Endothelial cell (in vitro differentiated cells): ENCODE results near the gene EME2. TPM values are rescaled to one million over a fixed set of nuclear protein-coding genes. Genes with fewer than 3 reads are reported as not detected.

Experiments
- DNase-seq: peaks from one replicate; pipeline ENCODE4 v3.0.0; 2021; ENCODE audit warnings: low spot score
- H3K27ac Mint-ChIP-seq: one replicate; pipeline ENCODE4 v1.8.0; 2021; ENCODE audit warnings: mixed read lengths, inconsistent platforms; ENCODE audit not compliant: unreplicated experiment
- H3K27me3 Mint-ChIP-seq: one replicate; pipeline ENCODE4 v1.8.0; 2021; ENCODE audit warnings: mild to moderate bottlenecking, moderate library complexity, mixed read lengths, inconsistent platforms; ENCODE audit not compliant: unreplicated experiment
- H3K36me3 Mint-ChIP-seq: one replicate; pipeline ENCODE4 v1.8.0; 2021; ENCODE audit warnings: mild to moderate bottlenecking, low read depth, mixed read lengths, inconsistent platforms; ENCODE audit not compliant: unreplicated experiment
- H3K4me1 Mint-ChIP-seq: one replicate; pipeline ENCODE4 v1.8.0; 2021; ENCODE audit warnings: mild to moderate bottlenecking, mixed read lengths, inconsistent platforms; ENCODE audit not compliant: unreplicated experiment
- H3K4me3 Mint-ChIP-seq: one replicate; pipeline ENCODE4 v1.8.0; 2021; ENCODE audit warnings: mild to moderate bottlenecking, mixed read lengths, inconsistent platforms; ENCODE audit not compliant: unreplicated experiment
- H3K9me3 Mint-ChIP-seq: one replicate; pipeline ENCODE4 v1.8.0; 2021; ENCODE audit warnings: mixed read lengths, inconsistent platforms; ENCODE audit not compliant: unreplicated experiment
- total RNA-seq: library from RNA; stranded (reverse); fragmentation: NEBNext Ultra II Directional; extraction: Animal tissue kit (Norgen Biotek cat#: 25700); gene quantifications from one replicate; pipeline ENCODE4 v1.2.1, GENCODE V29; 2021; ENCODE audit not compliant: unreplicated experiment
- TF ChIP-seq, protein P1 (sequence below): fragments of 200-600 bp; sonication (generic); IDR thresholded peaks from one replicate; pipeline ENCODE4 v1.5.0; 2021; ENCODE audit warnings: antibody characterized with exemption; ENCODE audit not compliant: unreplicated experiment

EME2 gene
- total RNA-seq, 1 donor from 2014 or later, result 25.4 TPM

DNA sequence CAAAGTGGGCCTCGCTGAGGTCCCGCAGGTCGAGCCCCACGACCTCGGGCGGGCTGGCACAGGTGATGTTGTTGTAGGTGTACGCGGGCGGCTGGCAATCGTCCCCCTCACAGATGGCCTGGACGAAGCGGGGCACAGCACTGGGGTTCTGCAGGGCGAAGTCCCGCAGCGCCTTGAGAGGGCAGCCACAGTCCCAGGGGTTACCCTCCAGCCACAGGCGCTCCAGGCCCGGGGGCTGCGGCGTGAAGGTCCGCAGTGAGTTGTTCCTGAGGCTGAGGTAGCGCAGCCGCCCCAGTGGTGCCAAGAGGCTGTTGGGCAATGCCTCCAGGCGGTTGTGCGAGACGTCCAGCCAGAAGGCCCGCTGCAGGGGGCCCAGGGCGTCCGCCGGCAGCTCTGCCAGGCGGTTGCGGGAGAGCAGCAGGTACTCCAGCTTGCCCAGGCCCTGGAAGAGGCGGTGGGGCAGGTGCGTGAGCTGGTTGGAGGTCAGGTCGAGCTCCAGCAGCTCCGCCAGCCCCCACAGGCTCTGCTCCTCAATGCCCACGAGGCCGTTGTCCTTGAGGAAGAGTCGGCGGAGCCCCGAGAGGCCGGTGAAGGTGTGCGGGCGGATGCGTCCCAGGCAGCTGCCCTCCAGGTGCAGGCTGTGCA, 18.1 kb downstream of the EME2 start:
- Mint-ChIP-seq H3K27ac (no peak overlapping the region), H3K36me3 (peaks cover 3% of the 10 kb centered on the region), H3K4me3 (no peak overlapping the region), H3K9me3 (no peaks in the 10 kb centered on the region), H3K4me1 (no peaks in the 10 kb centered on the region), H3K27me3 (no peaks in the 10 kb centered on the region)
- DNase-seq, result peak; percentile 4
- TF ChIP-seq, protein P1, sequence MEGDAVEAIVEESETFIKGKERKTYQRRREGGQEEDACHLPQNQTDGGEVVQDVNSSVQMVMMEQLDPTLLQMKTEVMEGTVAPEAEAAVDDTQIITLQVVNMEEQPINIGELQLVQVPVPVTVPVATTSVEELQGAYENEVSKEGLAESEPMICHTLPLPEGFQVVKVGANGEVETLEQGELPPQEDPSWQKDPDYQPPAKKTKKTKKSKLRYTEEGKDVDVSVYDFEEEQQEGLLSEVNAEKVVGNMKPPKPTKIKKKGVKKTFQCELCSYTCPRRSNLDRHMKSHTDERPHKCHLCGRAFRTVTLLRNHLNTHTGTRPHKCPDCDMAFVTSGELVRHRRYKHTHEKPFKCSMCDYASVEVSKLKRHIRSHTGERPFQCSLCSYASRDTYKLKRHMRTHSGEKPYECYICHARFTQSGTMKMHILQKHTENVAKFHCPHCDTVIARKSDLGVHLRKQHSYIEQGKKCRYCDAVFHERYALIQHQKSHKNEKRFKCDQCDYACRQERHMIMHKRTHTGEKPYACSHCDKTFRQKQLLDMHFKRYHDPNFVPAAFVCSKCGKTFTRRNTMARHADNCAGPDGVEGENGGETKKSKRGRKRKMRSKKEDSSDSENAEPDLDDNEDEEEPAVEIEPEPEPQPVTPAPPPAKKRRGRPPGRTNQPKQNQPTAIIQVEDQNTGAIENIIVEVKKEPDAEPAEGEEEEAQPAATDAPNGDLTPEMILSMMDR, result no peak

DNA sequence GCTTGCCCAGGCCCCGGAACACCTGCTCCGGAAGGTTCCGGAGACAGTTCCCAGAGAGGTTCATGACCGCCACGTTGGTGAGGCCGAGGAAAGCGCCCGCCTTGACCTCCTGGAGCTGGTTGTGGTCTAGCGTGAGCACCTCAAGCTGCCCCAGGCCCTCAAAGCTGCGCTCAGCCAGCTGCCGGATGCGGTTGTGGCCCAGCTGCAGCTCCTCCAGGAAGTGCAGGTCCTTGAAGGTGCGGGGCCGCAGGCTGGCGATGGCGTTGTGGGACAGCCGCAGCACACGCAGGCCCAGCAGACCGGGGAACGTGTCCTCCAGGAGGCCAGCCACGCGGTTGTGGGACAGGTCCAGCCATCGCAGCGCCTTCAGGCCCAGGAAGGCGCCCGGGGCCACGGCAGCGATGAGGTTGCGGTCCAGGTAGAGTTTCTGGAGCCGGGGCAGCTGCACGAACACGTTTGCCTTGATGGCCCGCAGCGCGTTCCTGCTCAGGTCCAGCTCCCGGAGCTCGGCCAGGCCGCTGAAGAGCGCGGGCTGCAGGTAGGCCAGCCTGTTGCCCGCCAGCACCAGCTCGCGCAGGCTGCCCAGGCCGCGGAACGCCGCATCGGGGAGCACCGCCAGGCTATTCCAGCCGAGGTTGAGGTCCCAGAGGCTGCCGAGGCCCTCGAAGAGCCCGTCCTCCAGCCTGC, 18.8 kb downstream of the EME2 start:
- Mint-ChIP-seq H3K27ac (no peak overlapping the region), H3K4me1 (no peaks in the 10 kb centered on the region), H3K4me3 (no peak overlapping the region), H3K36me3 (peaks cover 3% of the 10 kb centered on the region), H3K9me3 (no peaks in the 10 kb centered on the region), H3K27me3 (no peaks in the 10 kb centered on the region)
- TF ChIP-seq, protein P1, result no peak
- DNase-seq, result peak; percentile 4

DNA sequence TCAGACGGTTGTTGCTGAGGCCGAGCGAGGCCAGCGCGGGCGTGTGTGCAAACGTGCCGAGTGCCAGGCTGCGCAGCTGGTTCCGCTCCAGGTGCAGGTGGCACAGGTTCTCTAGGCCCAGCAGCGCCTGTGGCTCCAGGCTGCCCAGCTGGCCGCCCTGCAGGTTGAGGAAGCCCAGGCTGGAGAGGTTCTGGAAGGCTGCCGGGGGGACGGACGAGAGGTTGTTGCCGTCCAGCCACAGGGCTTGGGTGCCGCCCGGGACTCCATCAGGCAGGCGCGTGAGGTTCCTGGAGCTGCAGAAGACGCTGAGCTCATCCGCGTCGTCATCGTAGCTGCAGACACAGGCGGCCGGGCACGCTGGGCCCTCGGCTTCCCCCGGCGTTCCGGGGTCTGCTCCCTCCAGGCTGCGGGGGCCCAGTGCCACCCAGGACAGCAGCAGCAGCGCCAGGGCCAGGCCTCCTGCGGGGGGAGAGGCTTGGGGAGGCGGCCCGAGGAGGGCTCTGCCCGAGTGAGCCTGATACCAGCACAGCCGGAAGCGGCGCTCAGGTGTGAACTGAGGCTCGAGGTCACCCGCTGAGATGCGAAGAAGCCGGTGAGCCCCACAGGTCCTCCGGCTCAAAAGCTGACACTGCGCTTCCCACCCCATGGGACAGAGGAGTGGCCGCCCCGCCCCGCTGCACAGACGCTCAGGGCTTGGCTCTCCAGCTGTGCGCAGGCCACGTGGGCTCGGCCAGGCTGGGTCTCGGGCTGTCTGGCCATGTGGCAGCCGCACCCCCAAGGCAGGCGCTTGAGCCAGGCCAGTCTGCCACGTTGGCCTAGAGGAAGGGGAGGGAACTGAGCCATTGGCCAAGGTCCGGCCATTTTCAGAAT, 19.6 kb downstream of the EME2 start:
- H3K27me3 Mint-ChIP-seq, result no peaks in the 10 kb centered on the region
- TF ChIP-seq, protein P1, result no peak
- no peaks in the 10 kb centered on the region for H3K9me3 Mint-ChIP-seq
- H3K27ac Mint-ChIP-seq, result no peak overlapping the region
- H3K4me3 Mint-ChIP-seq, result no peak overlapping the region
- no peaks in the 10 kb centered on the region for H3K4me1 Mint-ChIP-seq
- peak; percentile 7 for DNase-seq
- peaks cover 7% of the 10 kb centered on the region for H3K36me3 Mint-ChIP-seq

DNA sequence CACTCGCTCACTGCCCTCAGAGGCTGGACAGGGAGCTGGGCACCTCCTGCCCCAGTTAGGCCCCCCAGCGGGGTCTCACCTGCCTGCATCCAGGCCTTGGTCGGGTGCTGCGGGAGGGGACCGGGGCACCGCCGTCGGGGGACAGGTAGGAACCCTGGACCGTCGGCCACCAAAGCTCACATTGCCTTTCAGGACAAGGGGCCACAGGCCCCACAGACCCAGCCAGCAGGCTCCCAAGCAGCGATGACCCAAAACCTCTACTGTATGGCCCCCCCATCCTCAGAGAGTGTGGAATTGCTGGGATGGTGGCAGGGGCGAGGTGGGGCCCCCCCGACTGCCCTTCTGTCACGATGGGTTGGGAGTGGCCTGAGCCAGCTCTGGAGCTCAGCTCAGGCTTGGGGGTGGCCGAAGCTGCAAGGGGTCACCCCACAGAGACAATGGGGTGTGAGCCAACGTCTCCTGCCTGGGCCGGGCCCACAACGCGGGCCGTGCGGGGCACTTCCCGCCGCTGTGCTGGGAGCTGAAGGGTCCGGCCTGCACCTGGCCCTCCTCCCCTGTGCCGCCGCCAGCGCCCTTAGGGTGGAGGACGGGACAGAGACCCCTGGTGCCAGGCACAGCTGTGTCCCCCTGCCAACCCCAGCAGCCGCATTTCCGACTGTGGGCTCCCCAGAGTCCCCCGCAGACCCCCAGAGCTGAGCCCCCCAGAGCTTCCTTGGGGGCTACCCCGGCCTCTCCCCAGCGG, 20.4 kb downstream of the EME2 start:
- TF ChIP-seq, protein P1, result no peak
- no peak overlapping the region for H3K27ac Mint-ChIP-seq
- peaks cover 8% of the 10 kb centered on the region for H3K36me3 Mint-ChIP-seq
- H3K4me1 Mint-ChIP-seq, result no peaks in the 10 kb centered on the region
- H3K9me3 Mint-ChIP-seq, result no peaks in the 10 kb centered on the region
- no peak overlapping the region for H3K4me3 Mint-ChIP-seq
- DNase-seq, result no peak
- no peaks in the 10 kb centered on the region for H3K27me3 Mint-ChIP-seq
